HepG2 (cell line): Measurements from ENCODE around the gene GFPT1. TPM values are rescaled to one million over a fixed set of nuclear protein-coding genes. Genes with fewer than 3 reads are reported as not detected.

Experiments used
- DDIT3 ChIP-seq: sonication (generic); formaldehyde crosslinking; IDR thresholded peaks from 2 replicates; pipeline ENCODE4 v1.4.0; 2020; ENCODE audit warnings: mild to moderate bottlenecking, missing genetic modification reagents
- HNF1A ChIP-seq, 2 experiments: sonication (generic) in 1 of 2; formaldehyde crosslinking in 1 of 2; IDR thresholded peaks; 2 replicates each; pipeline versions ENCODE4 v1.4.0 to v1.6.1; 2016 to 2020; ENCODE audit warnings: borderline replicate concordance in 1 of 2, low read depth in 1 of 2, mild to moderate bottlenecking in 1 of 2, missing genetic modification reagents in 1 of 2
- HOXA3 ChIP-seq: sonication (generic); formaldehyde crosslinking; IDR thresholded peaks from 2 replicates; pipeline ENCODE4 v1.5.0; 2020; ENCODE audit warnings: missing genetic modification reagents
- IRF9 ChIP-seq: sonication (generic); formaldehyde crosslinking; IDR thresholded peaks from 2 replicates; pipeline ENCODE4 v1.8.0; 2022; ENCODE audit warnings: missing genetic modification reagents, mild to moderate bottlenecking, borderline replicate concordance
- PHB2 ChIP-seq: fragments of 450-650 bp; IDR thresholded peaks from 2 replicates; pipeline ENCODE4 v1.6.1; 2018; ENCODE audit not compliant: partially characterized antibody
- TEAD2 ChIP-seq: sonication (generic); formaldehyde crosslinking; IDR thresholded peaks from 2 replicates; pipeline ENCODE4 v1.9.0; 2021; ENCODE audit warnings: missing genetic modification reagents
- ZBED4 ChIP-seq: sonication (generic); formaldehyde crosslinking; IDR thresholded peaks from 2 replicates; pipeline ENCODE4 v1.4.0; 2020; ENCODE audit warnings: missing genetic modification reagents, borderline replicate concordance
- ZBTB46 ChIP-seq: sonication (generic); formaldehyde crosslinking; IDR thresholded peaks from 2 replicates; pipeline ENCODE4 v1.4.0; 2020; ENCODE audit warnings: mild to moderate bottlenecking, missing genetic modification reagents, borderline replicate concordance
- ZFP82 ChIP-seq: sonication (generic); formaldehyde crosslinking; IDR thresholded peaks from 2 replicates; pipeline ENCODE4 v1.5.1; 2020; ENCODE audit warnings: mild to moderate bottlenecking, missing genetic modification reagents, borderline replicate concordance
- ZNF160 ChIP-seq: sonication (generic); formaldehyde crosslinking; IDR thresholded peaks from 2 replicates; pipeline ENCODE4 v1.8.0; 2022; ENCODE audit warnings: mild to moderate bottlenecking, inconsistent platforms, missing genetic modification reagents
- ZNF234 ChIP-seq: sonication (generic); formaldehyde crosslinking; conservative IDR thresholded peaks from 2 replicates; pipeline ENCODE4 v1.5.1; 2020; ENCODE audit warnings: mild to moderate bottlenecking, missing genetic modification reagents
- ZNF333 ChIP-seq: sonication (generic); formaldehyde crosslinking; IDR thresholded peaks from 2 replicates; pipeline ENCODE4 v1.4.0; 2020; ENCODE audit warnings: mild to moderate bottlenecking, missing genetic modification reagents, borderline replicate concordance
- ZNF709 ChIP-seq: sonication (generic); formaldehyde crosslinking; IDR thresholded peaks from 2 replicates; pipeline ENCODE4 v1.5.0; 2020; ENCODE audit warnings: mild to moderate bottlenecking, missing genetic modification reagents
- polyA plus RNA-seq, 8 experiments: library from polyadenylated mRNA; depleted of rRNA in 3 of 8; stranded (reverse) in 7 of 8; unstranded in 1 of 8; fragments of >200 nt; fragmentation: Illumina TruSeq in 4 of 8; extraction: Trizol in 4 of 8; gene quantifications; 2 replicates each; pipeline versions ENCODE4 v1.2.1 to v1.2.3, GENCODE V29; 2011 to 2016; ENCODE audit warnings: low read depth in 4 of 8, missing spikeins in 1 of 8, mixed read lengths in 1 of 8; ENCODE audit not compliant: insufficient read depth in 1 of 8
- total RNA-seq, 5 experiments: library from RNA; depleted of rRNA; stranded (reverse); fragments of >200 nt; fragmentation: Illumina TruSeq; extraction: Trizol; gene quantifications; 2 replicates each; pipeline ENCODE4 v1.2.3, GENCODE V29; 2016; ENCODE audit warnings: low read depth in 1 of 5

The GFPT1 gene
- total and polyA plus RNA-seq, 2 of the 13 experiments (the other 11 are each of a cell fraction or from before 2014, with no cell fraction given): 24.0 to 84.9 TPM

- no peak for TF ChIP-seq ZBED4
- TF ChIP-seq HOXA3 (CRISPR knock-in tag): peak; percentile 62; the same call in 1 of the 2 replicates
- TF ChIP-seq DDIT3 (CRISPR knock-in tag): no peak
- no peak for TF ChIP-seq ZNF333
- no peak; the same call in 1 of the 2 replicates for TF ChIP-seq ZNF709
- peak; percentile 48; the same call in 1 of the 2 replicates for TF ChIP-seq IRF9 (CRISPR knock-in tag)
- TF ChIP-seq HNF1A (IDR thresholded peaks at IDR 0.05; ENCODE audit: low read depth): no peak
- TF ChIP-seq HNF1A (CRISPR knock-in tag; IDR thresholded peaks at IDR 0.05; ENCODE audit: borderline replicate concordance): peak; percentile 83
- TF ChIP-seq ZNF234: no peak
- TF ChIP-seq ZFP82 (CRISPR knock-in tag): no peak
- no peak for TF ChIP-seq ZBTB46 (CRISPR knock-in tag)
- no peak for TF ChIP-seq TEAD2 (CRISPR knock-in tag)
- TF ChIP-seq ZNF160 (CRISPR knock-in tag): no peak
- no peak for TF ChIP-seq PHB2
Observed at GRCh38 chr2:69279931-69280681, 106.9 kb downstream of the GFPT1 start (continued).
